ENCODE measurements around the gene SLC1A1.

Gene SLC1A1

DNA sequence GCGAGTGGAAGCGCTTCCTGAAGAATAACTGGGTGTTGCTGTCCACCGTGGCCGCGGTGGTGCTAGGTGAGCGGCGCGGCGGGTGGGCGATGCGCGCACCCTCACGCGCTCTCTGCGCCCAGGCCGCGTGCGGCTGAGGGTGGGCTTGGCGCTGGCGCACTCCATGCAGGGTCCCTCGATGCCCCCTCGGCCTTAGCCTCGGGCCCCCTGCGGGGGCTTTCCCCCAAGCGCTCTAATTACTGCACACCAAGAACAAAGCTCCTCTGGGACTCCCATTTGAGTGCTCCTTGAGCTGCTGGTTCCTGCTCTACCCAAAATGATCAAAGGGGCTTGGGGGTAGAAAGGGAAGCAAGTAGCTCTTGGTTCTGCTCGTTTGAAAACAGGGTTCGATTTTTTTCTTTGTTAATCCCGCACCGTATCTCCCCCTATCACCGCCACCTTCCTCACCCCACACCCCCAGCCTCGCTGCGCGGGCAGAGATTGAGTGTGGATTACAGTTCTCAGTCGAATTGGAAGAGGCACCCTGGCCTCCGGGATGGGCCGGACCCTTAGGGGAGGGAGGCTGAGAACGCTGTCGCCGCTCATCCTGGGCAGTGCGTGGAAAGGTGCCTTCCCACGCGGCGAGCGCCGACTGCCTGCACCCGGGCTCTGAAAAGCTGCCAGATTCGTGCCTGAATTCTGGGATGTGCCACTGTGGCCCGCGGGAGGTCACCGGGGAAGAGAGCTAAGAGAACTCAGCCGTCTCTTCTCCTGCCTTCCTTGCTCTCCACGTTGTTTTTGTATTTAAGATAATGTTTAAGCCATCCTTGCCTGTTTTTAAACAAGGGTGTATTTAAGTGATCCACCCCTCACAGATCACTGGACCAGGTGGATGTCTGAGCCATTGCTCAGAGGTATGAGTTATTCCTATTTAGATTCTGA is 697 bp downstream of the SLC1A1 start:
- Histone ChIP-seq H3K27ac (no peak overlapping the region), H3K36me3 (replicated peaks) (no peaks in the 10 kb centered on the region), H3K27me3 (replicated peaks) (no peaks in the 10 kb centered on the region), H3K4me3 (ENCODE audit: low read depth, low read length) (peak overlapping the region; percentile 68)
- TF ChIP-seq, protein P1, sequence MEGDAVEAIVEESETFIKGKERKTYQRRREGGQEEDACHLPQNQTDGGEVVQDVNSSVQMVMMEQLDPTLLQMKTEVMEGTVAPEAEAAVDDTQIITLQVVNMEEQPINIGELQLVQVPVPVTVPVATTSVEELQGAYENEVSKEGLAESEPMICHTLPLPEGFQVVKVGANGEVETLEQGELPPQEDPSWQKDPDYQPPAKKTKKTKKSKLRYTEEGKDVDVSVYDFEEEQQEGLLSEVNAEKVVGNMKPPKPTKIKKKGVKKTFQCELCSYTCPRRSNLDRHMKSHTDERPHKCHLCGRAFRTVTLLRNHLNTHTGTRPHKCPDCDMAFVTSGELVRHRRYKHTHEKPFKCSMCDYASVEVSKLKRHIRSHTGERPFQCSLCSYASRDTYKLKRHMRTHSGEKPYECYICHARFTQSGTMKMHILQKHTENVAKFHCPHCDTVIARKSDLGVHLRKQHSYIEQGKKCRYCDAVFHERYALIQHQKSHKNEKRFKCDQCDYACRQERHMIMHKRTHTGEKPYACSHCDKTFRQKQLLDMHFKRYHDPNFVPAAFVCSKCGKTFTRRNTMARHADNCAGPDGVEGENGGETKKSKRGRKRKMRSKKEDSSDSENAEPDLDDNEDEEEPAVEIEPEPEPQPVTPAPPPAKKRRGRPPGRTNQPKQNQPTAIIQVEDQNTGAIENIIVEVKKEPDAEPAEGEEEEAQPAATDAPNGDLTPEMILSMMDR (IDR thresholded peaks at IDR 0.05; ENCODE audit: low read depth, low read length, missing control alignments): no peak
- DNase-seq: no peak
- in situ Hi-C loops (cut with HindIII; ENCODE audit: low pct_ligation_motif_present, low sequenced_read_pairs): no loop called here

DNA sequence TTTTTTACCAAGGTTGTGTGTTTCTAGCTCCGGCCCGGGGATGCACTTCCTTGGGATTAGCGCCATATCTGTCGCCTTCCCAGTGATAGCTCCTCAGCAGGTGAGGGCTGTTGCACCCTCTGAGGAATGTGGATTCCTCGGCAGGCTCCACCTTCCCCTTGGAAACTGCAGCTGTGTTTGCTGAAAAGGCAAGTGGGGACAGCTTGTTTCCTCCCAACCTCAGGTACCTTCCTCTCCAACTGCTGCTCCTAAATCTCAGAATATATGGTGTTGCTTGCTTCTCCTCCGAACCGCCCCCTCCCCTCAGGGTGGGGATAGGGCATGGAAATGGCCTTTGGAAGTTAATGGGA is 1.3 kb downstream of the SLC1A1 start:
- DNase-seq: no peak
- peak overlapping the region; percentile 68 for H3K4me3 ChIP-seq (ENCODE audit: low read depth, low read length)
- no peaks in the 10 kb centered on the region for H3K27me3 ChIP-seq (replicated peaks)
- H3K27ac ChIP-seq: no peak overlapping the region
- no peaks in the 10 kb centered on the region for H3K36me3 ChIP-seq (replicated peaks)
- in situ Hi-C loops (cut with HindIII; ENCODE audit: low pct_ligation_motif_present, low sequenced_read_pairs): no loop called here
- TF ChIP-seq, protein P1 (IDR thresholded peaks at IDR 0.05; ENCODE audit: low read depth, low read length, missing control alignments): no peak

DNA sequence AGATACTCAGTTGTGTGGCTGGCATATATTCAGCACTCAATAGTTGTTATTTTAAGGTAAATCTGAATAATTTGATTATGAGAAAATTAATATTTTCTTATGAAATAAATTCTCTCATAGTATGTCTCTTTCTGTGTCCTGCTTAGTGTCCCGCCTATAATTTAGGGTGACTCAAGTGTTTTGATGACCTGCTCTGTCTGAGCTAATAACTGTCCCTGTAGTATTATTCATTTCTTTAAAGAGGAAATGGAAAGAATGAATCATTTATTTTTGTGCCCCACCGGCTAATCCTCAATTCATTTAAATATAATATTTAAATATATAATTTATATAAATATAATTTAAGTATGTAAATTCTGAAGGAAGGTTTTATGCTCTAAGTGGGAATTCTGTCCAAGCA is 4.1 kb downstream of the SLC1A1 start:
- H3K36me3 ChIP-seq (replicated peaks): no peaks in the 10 kb centered on the region
- DNase-seq: no peak
- H3K27ac ChIP-seq: no peak overlapping the region
- TF ChIP-seq, protein P1 (IDR thresholded peaks at IDR 0.05; ENCODE audit: low read depth, low read length, missing control alignments): no peak
- H3K27me3 ChIP-seq (replicated peaks): no peaks in the 10 kb centered on the region
- no peak overlapping the region for H3K4me3 ChIP-seq (ENCODE audit: low read depth, low read length)
- in situ Hi-C loops (cut with HindIII; ENCODE audit: low pct_ligation_motif_present, low sequenced_read_pairs): no loop called here

DNA sequence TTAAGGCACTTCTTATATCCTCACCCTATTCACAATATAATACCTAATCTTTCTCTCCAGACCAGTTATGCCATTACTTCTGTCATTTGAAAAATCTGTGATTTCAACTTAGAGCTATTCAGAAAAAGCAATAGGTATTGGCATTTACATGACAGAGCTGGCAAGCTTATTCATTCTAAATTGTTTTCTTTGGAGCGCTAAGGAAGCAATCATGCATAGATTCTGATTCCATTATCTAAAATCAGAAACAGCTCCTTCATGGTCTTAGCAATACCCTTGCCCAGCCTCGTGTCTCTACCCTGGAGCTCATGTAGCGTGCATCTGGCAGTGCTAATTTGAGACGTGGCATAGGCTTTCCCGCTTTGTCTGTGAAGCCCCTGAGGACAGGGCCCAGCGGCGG is 4.5 kb downstream of the SLC1A1 start:
- H3K27ac ChIP-seq: no peak overlapping the region
- no peaks in the 10 kb centered on the region for H3K36me3 ChIP-seq (replicated peaks)
- no peaks in the 10 kb centered on the region for H3K27me3 ChIP-seq (replicated peaks)
- DNase-seq: no peak
- in situ Hi-C loops (cut with HindIII; ENCODE audit: low pct_ligation_motif_present, low sequenced_read_pairs): no loop called here
- TF ChIP-seq, protein P1 (IDR thresholded peaks at IDR 0.05; ENCODE audit: low read depth, low read length, missing control alignments): no peak
- H3K4me3 ChIP-seq (ENCODE audit: low read depth, low read length): no peak overlapping the region

DNA sequence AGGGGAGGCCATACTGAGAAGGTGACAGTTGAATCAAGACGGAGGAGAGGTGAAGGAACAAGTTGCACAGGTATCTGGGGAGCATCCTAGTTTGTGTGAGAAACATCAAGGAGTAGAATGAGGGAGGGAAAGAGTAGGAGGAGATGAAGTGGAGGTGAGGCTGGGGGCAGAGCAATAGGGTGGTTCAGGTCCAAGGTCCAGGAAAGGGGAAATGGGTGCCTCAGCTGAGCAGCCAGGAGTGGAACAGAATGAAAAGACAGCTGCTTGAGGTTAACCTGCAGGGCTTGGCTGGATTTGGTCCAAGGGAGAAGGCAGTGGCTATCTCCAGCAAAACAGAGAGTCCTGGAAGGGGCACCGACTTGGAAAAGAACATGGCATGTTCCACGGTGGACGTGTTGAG is 5.3 kb downstream of the SLC1A1 start:
- no peaks in the 10 kb centered on the region for H3K36me3 ChIP-seq (replicated peaks)
- TF ChIP-seq, protein P1 (IDR thresholded peaks at IDR 0.05; ENCODE audit: low read depth, low read length, missing control alignments): no peak
- no peak overlapping the region for H3K4me3 ChIP-seq (ENCODE audit: low read depth, low read length)
- H3K27me3 ChIP-seq (replicated peaks): no peaks in the 10 kb centered on the region
- H3K27ac ChIP-seq: no peak overlapping the region
- DNase-seq: no peak
- in situ Hi-C loops (cut with HindIII; ENCODE audit: low pct_ligation_motif_present, low sequenced_read_pairs): no loop called here

DNA sequence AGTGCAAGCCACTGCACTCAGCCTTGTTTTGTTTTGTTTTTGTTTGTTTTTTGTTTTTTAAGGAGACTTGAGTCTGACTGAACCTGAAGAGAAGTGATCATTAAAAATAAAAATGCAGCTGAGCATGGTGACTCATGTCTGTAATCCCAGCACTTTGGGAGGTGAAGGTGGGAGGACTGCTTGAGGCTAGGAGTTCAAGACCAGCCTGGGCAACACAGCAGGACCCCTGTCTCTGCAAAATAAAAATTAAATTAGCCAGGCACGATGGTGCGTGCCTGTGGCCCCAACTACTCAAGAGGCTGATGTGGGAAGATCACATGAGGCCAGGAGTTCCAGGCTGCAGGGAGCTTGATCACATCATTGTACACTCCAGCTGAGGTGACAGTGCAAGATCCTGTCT is 6.2 kb downstream of the SLC1A1 start:
- no peaks in the 10 kb centered on the region for H3K27me3 ChIP-seq (replicated peaks)

More for the DNA sequence above, 6.2 kb downstream of the SLC1A1 start:
- in situ Hi-C loops (cut with HindIII; ENCODE audit: low pct_ligation_motif_present, low sequenced_read_pairs): no loop called here
- DNase-seq: no peak
- H3K27ac ChIP-seq: no peak overlapping the region
- H3K36me3 ChIP-seq (replicated peaks): no peaks in the 10 kb centered on the region
- TF ChIP-seq, protein P1 (IDR thresholded peaks at IDR 0.05; ENCODE audit: low read depth, low read length, missing control alignments): no peak
- H3K4me3 ChIP-seq (ENCODE audit: low read depth, low read length): no peak overlapping the region
